Panc1 (cell line): ENCODE results near the gene PPM1D. TPM values are rescaled to one million over a fixed set of nuclear protein-coding genes. Genes with fewer than 3 reads are reported as not detected.

ENCODE experiments used
- ATAC-seq: fragments of 200-7000 bp; cut with Tn5 transposase; 2 replicates; pipeline ENCODE4 v1.9.1; 2020; ENCODE audit warnings: mild to moderate bottlenecking, moderate library complexity
- BruUV-seq: library from RNA; stranded (reverse); fragments of 400-500 nt; replicated peaks from 2 replicates; lab custom pipeline; 2021; lab: Mats Ljungman, UMichigan
- CTCF ChIA-PET: fragments of 300-600 bp; sonication (Branson Sonifier 250); formaldehyde crosslinking; loops from one replicate; lab custom pipeline; 2022; ENCODE audit warnings: antibody characterized with exemption; lab: Charles Lee
- POLR2A ChIA-PET: fragments of 300-600 bp; sonication (Branson Sonifier 250); formaldehyde crosslinking; loops from one replicate; lab custom pipeline; 2022; ENCODE audit warnings: antibody characterized with exemption; lab: Charles Lee
- DNase-seq: peaks from one replicate; pipeline ENCODE4 v3.0.0-alpha.2; 2010; ENCODE audit warnings: low read depth, low spot score
- H3K27ac ChIP-seq: 2 replicates; pipeline ENCODE4 v1.5.1; 2011; ENCODE audit warnings: mild to moderate bottlenecking, low read length, inconsistent platforms
- H3K27me3 ChIP-seq: fragments of 200-500 bp; sonication (Bioruptor generic); 2 replicates; pipeline ENCODE4 v1.6.0; 2014; ENCODE audit warnings: low read length, inconsistent platforms; ENCODE audit not compliant: control insufficient read depth, insufficient read depth
- H3K36me3 ChIP-seq: fragments of 200-500 bp; sonication (Bioruptor generic); 2 replicates; pipeline ENCODE4 v1.5.1; 2014; ENCODE audit warnings: inconsistent platforms, mild to moderate bottlenecking, low read length, moderate library complexity; ENCODE audit not compliant: control insufficient read depth, insufficient read depth
- H3K4me1 ChIP-seq: 2 replicates; pipeline ENCODE4 v1.5.1; 2011; ENCODE audit warnings: inconsistent platforms, mild to moderate bottlenecking, low read length, moderate library complexity; ENCODE audit not compliant: control insufficient read depth, insufficient read depth
- H3K4me3 ChIP-seq, 2 experiments: 2 replicates each; pipeline ENCODE4 v1.5.1; 2011 to 2012; ENCODE audit warnings: low read depth in 2 of 2, low read length in 2 of 2, mild to moderate bottlenecking in 2 of 2, inconsistent platforms in 1 of 2, moderate library complexity in 1 of 2
- H3K9me3 ChIP-seq: fragments of 200-500 bp; sonication (Bioruptor generic); 2 replicates; pipeline ENCODE4 v1.5.1; 2014; ENCODE audit warnings: low read depth, mild to moderate bottlenecking, inconsistent platforms, low read length, moderate library complexity; ENCODE audit not compliant: control insufficient read depth, insufficient read depth
- POLR2AphosphoS5 ChIP-seq: IDR thresholded peaks from 2 replicates; pipeline ENCODE4 v1.6.1; 2012; ENCODE audit warnings: mild to moderate bottlenecking, low read depth, low read length, moderate library complexity
- SIN3A ChIP-seq: IDR thresholded peaks from 2 replicates; pipeline ENCODE4 v1.6.1; 2012; ENCODE audit warnings: low read depth, mild to moderate bottlenecking, low read length, moderate library complexity, borderline replicate concordance; ENCODE audit not compliant: insufficient read depth
- TCF7L2 ChIP-seq: IDR thresholded peaks from 2 replicates; pipeline ENCODE4 v1.6.1; 2011; ENCODE audit warnings: mild to moderate bottlenecking, low read depth, low read length, inconsistent platforms
- in situ Hi-C: cut with HindIII; loops from 2 replicates; pipeline ENCODE4 v1.10.0; 2016; ENCODE audit warnings: low sequenced_read_pairs, low pct_unique_long_range_greater_than_20kb
- intact Hi-C: fragments of 100-400 bp; cut with micrococcal nuclease; formaldehyde crosslinking; loops from one replicate; pipeline ENCODE4 v1.10.0; 2022; ENCODE audit not compliant: unreplicated experiment
- total RNA-seq: library from RNA; stranded (reverse); gene quantifications from one replicate; pipeline ENCODE4 v1.2.1, GENCODE V29; 2021; ENCODE audit not compliant: unreplicated experiment
- TF ChIP-seq, protein P1 (sequence below), 2 experiments: IDR thresholded peaks; 2 replicates each; pipeline ENCODE4 v1.6.1; 2011 to 2012; ENCODE audit warnings: low read depth in 2 of 2, control low read depth in 1 of 2, low read length in 1 of 2, mild to moderate bottlenecking in 1 of 2, moderate library complexity in 1 of 2; ENCODE audit not compliant: insufficient read depth in 1 of 2
- TF ChIP-seq, protein P2 (sequence below): fragments of 450-650 bp; IDR thresholded peaks from 2 replicates; pipeline ENCODE4 v1.5.1; 2017; ENCODE audit warnings: mild to moderate bottlenecking

Gene PPM1D
- total RNA-seq, 1 experiment from 2014 or later = 7.4 TPM

DNA sequence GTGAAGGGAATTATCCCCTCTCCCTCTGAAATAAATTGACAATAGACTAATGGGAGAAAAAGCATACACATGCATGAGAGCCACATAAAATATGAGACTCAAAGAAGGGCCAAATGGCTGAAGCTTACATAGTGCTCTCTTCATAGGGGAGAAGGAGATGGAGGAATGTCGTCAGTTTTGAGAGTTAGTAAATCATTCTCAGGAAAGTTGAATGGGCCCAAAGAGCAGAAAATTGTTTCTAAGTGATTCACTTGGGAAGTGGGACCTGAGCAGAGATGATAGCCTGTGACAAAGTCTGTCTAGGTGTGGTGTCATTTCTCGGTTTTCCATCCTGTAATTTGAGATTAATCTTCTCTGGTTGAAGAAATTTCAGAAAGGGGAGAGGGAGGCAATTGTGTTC is 112.7 kb downstream of the PPM1D start:
- no TSS peak for BruUV-seq
- no peak for ATAC-seq
- no peak for TF ChIP-seq SIN3A
- TF ChIP-seq, protein P1, sequence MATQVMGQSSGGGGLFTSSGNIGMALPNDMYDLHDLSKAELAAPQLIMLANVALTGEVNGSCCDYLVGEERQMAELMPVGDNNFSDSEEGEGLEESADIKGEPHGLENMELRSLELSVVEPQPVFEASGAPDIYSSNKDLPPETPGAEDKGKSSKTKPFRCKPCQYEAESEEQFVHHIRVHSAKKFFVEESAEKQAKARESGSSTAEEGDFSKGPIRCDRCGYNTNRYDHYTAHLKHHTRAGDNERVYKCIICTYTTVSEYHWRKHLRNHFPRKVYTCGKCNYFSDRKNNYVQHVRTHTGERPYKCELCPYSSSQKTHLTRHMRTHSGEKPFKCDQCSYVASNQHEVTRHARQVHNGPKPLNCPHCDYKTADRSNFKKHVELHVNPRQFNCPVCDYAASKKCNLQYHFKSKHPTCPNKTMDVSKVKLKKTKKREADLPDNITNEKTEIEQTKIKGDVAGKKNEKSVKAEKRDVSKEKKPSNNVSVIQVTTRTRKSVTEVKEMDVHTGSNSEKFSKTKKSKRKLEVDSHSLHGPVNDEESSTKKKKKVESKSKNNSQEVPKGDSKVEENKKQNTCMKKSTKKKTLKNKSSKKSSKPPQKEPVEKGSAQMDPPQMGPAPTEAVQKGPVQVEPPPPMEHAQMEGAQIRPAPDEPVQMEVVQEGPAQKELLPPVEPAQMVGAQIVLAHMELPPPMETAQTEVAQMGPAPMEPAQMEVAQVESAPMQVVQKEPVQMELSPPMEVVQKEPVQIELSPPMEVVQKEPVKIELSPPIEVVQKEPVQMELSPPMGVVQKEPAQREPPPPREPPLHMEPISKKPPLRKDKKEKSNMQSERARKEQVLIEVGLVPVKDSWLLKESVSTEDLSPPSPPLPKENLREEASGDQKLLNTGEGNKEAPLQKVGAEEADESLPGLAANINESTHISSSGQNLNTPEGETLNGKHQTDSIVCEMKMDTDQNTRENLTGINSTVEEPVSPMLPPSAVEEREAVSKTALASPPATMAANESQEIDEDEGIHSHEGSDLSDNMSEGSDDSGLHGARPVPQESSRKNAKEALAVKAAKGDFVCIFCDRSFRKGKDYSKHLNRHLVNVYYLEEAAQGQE (IDR thresholded peaks at IDR 0.05; ENCODE audit: insufficient read depth in 1 of 2, low read depth in 2 of 2, low read length in 1 of 2) = no peak
- TF ChIP-seq, protein P2, sequence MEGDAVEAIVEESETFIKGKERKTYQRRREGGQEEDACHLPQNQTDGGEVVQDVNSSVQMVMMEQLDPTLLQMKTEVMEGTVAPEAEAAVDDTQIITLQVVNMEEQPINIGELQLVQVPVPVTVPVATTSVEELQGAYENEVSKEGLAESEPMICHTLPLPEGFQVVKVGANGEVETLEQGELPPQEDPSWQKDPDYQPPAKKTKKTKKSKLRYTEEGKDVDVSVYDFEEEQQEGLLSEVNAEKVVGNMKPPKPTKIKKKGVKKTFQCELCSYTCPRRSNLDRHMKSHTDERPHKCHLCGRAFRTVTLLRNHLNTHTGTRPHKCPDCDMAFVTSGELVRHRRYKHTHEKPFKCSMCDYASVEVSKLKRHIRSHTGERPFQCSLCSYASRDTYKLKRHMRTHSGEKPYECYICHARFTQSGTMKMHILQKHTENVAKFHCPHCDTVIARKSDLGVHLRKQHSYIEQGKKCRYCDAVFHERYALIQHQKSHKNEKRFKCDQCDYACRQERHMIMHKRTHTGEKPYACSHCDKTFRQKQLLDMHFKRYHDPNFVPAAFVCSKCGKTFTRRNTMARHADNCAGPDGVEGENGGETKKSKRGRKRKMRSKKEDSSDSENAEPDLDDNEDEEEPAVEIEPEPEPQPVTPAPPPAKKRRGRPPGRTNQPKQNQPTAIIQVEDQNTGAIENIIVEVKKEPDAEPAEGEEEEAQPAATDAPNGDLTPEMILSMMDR = no peak
- no peak for TF ChIP-seq POLR2AphosphoS5
- TF ChIP-seq TCF7L2 = no peak
- no peak overlapping the region for H3K27ac ChIP-seq
- in situ Hi-C loops (no loop called here), intact Hi-C loops (no loop called here)
- ChIA-PET POLR2A (no interaction called here), CTCF (interaction anchor here (0.6 kb wide), 1 partner anchor 863 kb away, joined by 3 read pairs; no protein-coding TSS in a partner anchor)
- H3K36me3 ChIP-seq = no peaks in the 10 kb centered on the region
- no peak overlapping the region for H3K4me3 ChIP-seq
- no peaks in the 10 kb centered on the region for H3K9me3 ChIP-seq
- DNase-seq = no peak
- no peaks in the 10 kb centered on the region for H3K27me3 ChIP-seq
- H3K4me1 ChIP-seq = no peaks in the 10 kb centered on the region

DNA sequence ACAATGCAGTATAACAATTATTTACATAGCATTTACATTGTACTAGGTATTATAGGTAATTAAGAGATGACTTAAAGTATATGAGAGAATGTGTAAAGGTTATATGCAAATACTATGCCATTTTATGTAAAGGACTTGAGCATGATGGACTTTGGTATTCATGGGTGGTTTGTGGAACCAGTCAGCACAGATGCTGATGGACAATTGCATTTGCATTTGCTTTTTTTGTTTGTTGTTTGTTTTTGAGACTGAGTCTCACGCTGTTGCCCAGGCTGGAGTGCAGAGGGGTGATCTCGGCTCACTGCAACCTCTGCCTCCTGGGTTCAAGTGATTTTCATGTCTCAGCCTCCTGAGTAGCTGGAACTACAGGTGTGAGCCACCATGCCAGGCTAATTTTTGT is 113.6 kb downstream of the PPM1D start:
- no peaks in the 10 kb centered on the region for H3K4me1 ChIP-seq
- in situ Hi-C loops = no loop called here
- H3K4me3 ChIP-seq = no peak overlapping the region
- no peaks in the 10 kb centered on the region for H3K36me3 ChIP-seq
- H3K9me3 ChIP-seq = no peaks in the 10 kb centered on the region
- TF ChIP-seq SIN3A (no peak), TCF7L2 (no peak), POLR2AphosphoS5 (no peak)
- TF ChIP-seq, protein P2 = no peak
- TF ChIP-seq, protein P1 (IDR thresholded peaks at IDR 0.05; ENCODE audit: insufficient read depth in 1 of 2, low read depth in 2 of 2, low read length in 1 of 2) = no peak
- ATAC-seq (no peak), DNase-seq (no peak)
- ChIA-PET CTCF (no interaction called here), POLR2A (no interaction called here)
- H3K27ac ChIP-seq = no peak overlapping the region
- no peaks in the 10 kb centered on the region for H3K27me3 ChIP-seq
- no TSS peak for BruUV-seq
- intact Hi-C loops = no loop called here

Other genes starting within 250 kb of the PPM1D start
- 45.5 TPM for gene USP32, start 208.1 kb upstream of the PPM1D start, total RNA-seq
- gene CHCT1, start 177.7 kb upstream of the PPM1D start, total RNA-seq = not detected
- gene APPBP2, start 74.0 kb upstream of the PPM1D start, total RNA-seq = 25.8 TPM
- 9.3 TPM for gene BCAS3, start 77.7 kb downstream of the PPM1D start, total RNA-seq